ENCODE measurements around the gene LARP4B. TPM values are rescaled to one million over a fixed set of nuclear protein-coding genes. Genes with fewer than 3 reads are reported as not detected.

The LARP4B gene
- total and polyA plus RNA-seq, 2 donors (not counting 3 experiments of a cell fraction or from before 2014, with no cell fraction given), result 27.4 to 101 TPM

DNA sequence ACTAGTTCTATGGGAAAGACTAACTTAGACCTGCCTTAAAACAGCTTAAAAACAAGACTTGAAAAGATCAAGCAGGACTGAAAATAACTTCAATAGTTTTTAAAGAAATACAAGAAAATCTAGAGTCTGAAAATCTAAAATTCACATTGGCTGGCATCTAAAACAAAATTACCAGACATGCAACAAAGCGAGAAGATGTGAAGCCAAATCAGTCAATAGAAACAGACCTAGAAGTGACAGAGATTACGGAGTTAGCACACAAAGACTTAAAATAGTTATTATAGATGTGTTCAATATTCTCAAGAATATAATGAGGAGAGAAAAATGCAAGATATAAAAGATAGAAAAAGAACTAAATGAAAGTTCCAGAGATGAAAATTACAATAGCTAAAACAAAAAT lies 163.7 kb downstream of the LARP4B start:
- H3K9me3 ChIP-seq (replicated peaks; ENCODE audit: control insufficient read depth, insufficient read depth, low read length), result no peaks in the 10 kb centered on the region
- ChIA-PET POLR2A (interaction anchor here (0.6 kb wide), 1 partner anchor 132 kb away, joined by 4 read pairs; no protein-coding TSS in a partner anchor), CTCF (no interaction called here)
- H3K9me1 ChIP-seq (replicated peaks; ENCODE audit: control insufficient read depth, extremely low read depth, insufficient read depth, low read length), result no peaks in the 10 kb centered on the region
- dilution Hi-C loops (cut with MboI; ENCODE audit: extremely low pct_ligation_motif_present, low sequenced_read_pairs) (no loop called here), intact Hi-C loops (cut with micrococcal nuclease) (no loop called here)
- BruUV-seq (replicated peaks), result no TSS peak
- FAIRE-seq (no peak), DNase-seq (ENCODE audit: low read depth, low spot score) (no peak)
- TF ChIP-seq FOS (IDR thresholded peaks at IDR 0.05; ENCODE audit: borderline replicate concordance, insufficient read depth, low read length) (no peak), MYC (IDR thresholded peaks at IDR 0.05; ENCODE audit: low read depth, low read length) (no peak), POLR2A (IDR thresholded peaks at IDR 0.05; ENCODE audit: low read depth, low read length) (no peak), EZH2 (IDR thresholded peaks at IDR 0.05; ENCODE audit: borderline replicate concordance, low read depth, low read length, severe bottlenecking) (no peak), POLR2AphosphoS5 (IDR thresholded peaks at IDR 0.05; ENCODE audit: insufficient read depth, low read depth, low read length) (no peak), JUN (IDR thresholded peaks at IDR 0.05; ENCODE audit: borderline replicate concordance, insufficient read depth, insufficient read length, low read depth) (no peak), GATA2 (IDR thresholded peaks at IDR 0.05; ENCODE audit: insufficient read depth, insufficient read length, low read depth, low read length) (no peak)
- TF ChIP-seq, protein P1, sequence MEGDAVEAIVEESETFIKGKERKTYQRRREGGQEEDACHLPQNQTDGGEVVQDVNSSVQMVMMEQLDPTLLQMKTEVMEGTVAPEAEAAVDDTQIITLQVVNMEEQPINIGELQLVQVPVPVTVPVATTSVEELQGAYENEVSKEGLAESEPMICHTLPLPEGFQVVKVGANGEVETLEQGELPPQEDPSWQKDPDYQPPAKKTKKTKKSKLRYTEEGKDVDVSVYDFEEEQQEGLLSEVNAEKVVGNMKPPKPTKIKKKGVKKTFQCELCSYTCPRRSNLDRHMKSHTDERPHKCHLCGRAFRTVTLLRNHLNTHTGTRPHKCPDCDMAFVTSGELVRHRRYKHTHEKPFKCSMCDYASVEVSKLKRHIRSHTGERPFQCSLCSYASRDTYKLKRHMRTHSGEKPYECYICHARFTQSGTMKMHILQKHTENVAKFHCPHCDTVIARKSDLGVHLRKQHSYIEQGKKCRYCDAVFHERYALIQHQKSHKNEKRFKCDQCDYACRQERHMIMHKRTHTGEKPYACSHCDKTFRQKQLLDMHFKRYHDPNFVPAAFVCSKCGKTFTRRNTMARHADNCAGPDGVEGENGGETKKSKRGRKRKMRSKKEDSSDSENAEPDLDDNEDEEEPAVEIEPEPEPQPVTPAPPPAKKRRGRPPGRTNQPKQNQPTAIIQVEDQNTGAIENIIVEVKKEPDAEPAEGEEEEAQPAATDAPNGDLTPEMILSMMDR (IDR thresholded peaks at IDR 0.05; ENCODE audit: extremely low read depth in 1 of 2, insufficient read depth in 1 of 2, low read depth in 1 of 2, low read length in 2 of 2), result no peak
- TF ChIP-seq, protein P2, sequence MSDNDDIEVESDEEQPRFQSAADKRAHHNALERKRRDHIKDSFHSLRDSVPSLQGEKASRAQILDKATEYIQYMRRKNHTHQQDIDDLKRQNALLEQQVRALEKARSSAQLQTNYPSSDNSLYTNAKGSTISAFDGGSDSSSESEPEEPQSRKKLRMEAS (IDR thresholded peaks at IDR 0.05; ENCODE audit: insufficient read depth, insufficient read length), result no peak
- no peaks in the 10 kb centered on the region for H3K4me1 ChIP-seq (ENCODE audit: control insufficient read depth, extremely low read depth, insufficient read depth, low read length)
- H3K79me2 ChIP-seq (ENCODE audit: control insufficient read depth, insufficient read depth, low read length), result no peaks in the 10 kb centered on the region
- H3K4me3 ChIP-seq (replicated peaks in 1 of 3; ENCODE audit: insufficient read depth in 1 of 3, low read depth in 1 of 3, low read length in 3 of 3), result no peak overlapping the region
- no peak overlapping the region for H3K9ac ChIP-seq (replicated peaks; ENCODE audit: extremely low read depth, insufficient read depth, low read length)
- H3K27ac ChIP-seq (ENCODE audit: insufficient read depth, low read depth, low read length), result no peak overlapping the region
- H3K4me2 ChIP-seq (ENCODE audit: insufficient read depth, low read length), result no peak overlapping the region
- H3K27me3 ChIP-seq (ENCODE audit: control insufficient read depth in 2 of 2, insufficient read depth in 2 of 2, low read length in 2 of 2), result peaks cover 0 to 3% of the 10 kb centered on the region in 2 experiments
- H2AFZ ChIP-seq (ENCODE audit: low read depth, low read length), result no peak overlapping the region
- no peaks in the 10 kb centered on the region for H4K20me1 ChIP-seq (replicated peaks; ENCODE audit: control insufficient read depth, extremely low read depth, insufficient read depth, low read length)
- no peaks in the 10 kb centered on the region for H3K36me3 ChIP-seq (ENCODE audit: control insufficient read depth in 2 of 2, extremely low read depth in 1 of 2, insufficient read depth in 2 of 2, low read length in 2 of 2)

Measured in endothelial cell of umbilical vein (primary cell).